Gastrocnemius medialis (tissue), 4 donors: ENCODE measurements around the gene MTF2. TPM values are rescaled to one million over a fixed set of nuclear protein-coding genes. Genes with fewer than 3 reads are reported as not detected.
"Not testable (repeated sequence)": the region's sequence is repeated elsewhere in the genome, so short reads cannot be mapped to it uniquely, and the experiment has no call there.

Experiments used
- ATAC-seq, 2 donors: fragments of 150-250 bp; one replicate each; pipeline ENCODE4 v1.9.1; 2016
- DNase-seq, 2 donors: peaks; one replicate each; pipeline ENCODE4 v3.0.0-alpha.2; 2019
- H3K27ac ChIP-seq, 4 donors: fragments of 200-600 bp; sonication (generic); 1 replicate in 1 of 4; 2 replicates in 3 of 4; pipeline ENCODE4 v1.5.1; 2016 to 2018; ENCODE audit warnings: mild to moderate bottlenecking in 2 of 4, moderate library complexity in 1 of 4
- H3K27me3 ChIP-seq, 3 donors: fragments of 200-600 bp; sonication (generic) in 2 of 3; 1 replicate in 1 of 3; 2 replicates in 2 of 3; pipeline versions ENCODE4 v1.5.1 to v1.6.0; 2016 to 2019; ENCODE audit warnings: mild to moderate bottlenecking in 1 of 3, moderate library complexity in 1 of 3
- H3K36me3 ChIP-seq, 2 donors: fragments of 200-600 bp; sonication (generic) in 1 of 2; one replicate each; pipeline ENCODE4 v1.5.1; 2017 to 2018
- H3K4me1 ChIP-seq, 2 donors: fragments of 200-600 bp; sonication (generic) in 1 of 2; one replicate each; pipeline ENCODE4 v1.5.1; 2016 to 2017; ENCODE audit warnings: mild to moderate bottlenecking in 2 of 2
- H3K4me3 ChIP-seq, 4 donors: fragments of 200-600 bp; sonication (generic) in 3 of 4; 1 replicate in 1 of 4; 2 replicates in 3 of 4; pipeline ENCODE4 v1.5.1; 2016 to 2019; ENCODE audit warnings: mild to moderate bottlenecking in 2 of 4
- H3K9me3 ChIP-seq, 3 donors: fragments of 200-600 bp; sonication (generic) in 2 of 3; 1 replicate in 1 of 3; 2 replicates in 2 of 3; pipeline ENCODE4 v1.5.1; 2016 to 2019
- POLR2A ChIP-seq, 2 donors: fragments of 450-650 bp; IDR thresholded peaks; one replicate each; pipeline ENCODE4 v1.6.1; 2017; ENCODE audit warnings: antibody characterized with exemption in 2 of 2, mild to moderate bottlenecking in 2 of 2, moderate library complexity in 2 of 2
- in situ Hi-C, 4 donors: fragments of 200-750 bp; cut with MboI; loops; one replicate each; pipeline versions ENCODE4 v1.15.0 to v1.8.0; 2017; ENCODE audit warnings: low sequenced_read_pairs in 4 of 4
- intact Hi-C: fragments of 100-400 bp; cut with DNase I; formaldehyde crosslinking; loops from one replicate; pipeline ENCODE4 v1.15.1; 2023; ENCODE audit warnings: low total_unique reads
- total RNA-seq, 4 donors: library from RNA; depleted of rRNA; stranded (reverse); fragments of >200 nt; gene quantifications; one replicate each; pipeline versions ENCODE4 v1.1.0 to v1.2.3, GENCODE V29; 2016
- TF ChIP-seq, protein P1 (sequence below), 5 experiments: fragments of 450-650 bp in 3 of 5; fragments of 200-600 bp in 2 of 5; sonication (generic) in 2 of 5; IDR thresholded peaks in 4 of 5; conservative IDR thresholded peaks in 1 of 5; 1 replicate in 4 of 5; 2 replicates in 1 of 5; pipeline ENCODE4 v1.5.1; 2016 to 2019; ENCODE audit warnings: antibody characterized with exemption in 5 of 5, mild to moderate bottlenecking in 3 of 5, moderate library complexity in 3 of 5

MTF2 gene
- total RNA-seq, 4 donors from 2014 or later, result 5.9 to 11.7 (median 9.5) TPM

GRCh38 chr1:93167006-93167405 is 87.9 kb downstream of the MTF2 start:
- TF ChIP-seq POLR2A (IDR thresholded peaks at IDR 0.05), result no peak
- TF ChIP-seq, protein P1, sequence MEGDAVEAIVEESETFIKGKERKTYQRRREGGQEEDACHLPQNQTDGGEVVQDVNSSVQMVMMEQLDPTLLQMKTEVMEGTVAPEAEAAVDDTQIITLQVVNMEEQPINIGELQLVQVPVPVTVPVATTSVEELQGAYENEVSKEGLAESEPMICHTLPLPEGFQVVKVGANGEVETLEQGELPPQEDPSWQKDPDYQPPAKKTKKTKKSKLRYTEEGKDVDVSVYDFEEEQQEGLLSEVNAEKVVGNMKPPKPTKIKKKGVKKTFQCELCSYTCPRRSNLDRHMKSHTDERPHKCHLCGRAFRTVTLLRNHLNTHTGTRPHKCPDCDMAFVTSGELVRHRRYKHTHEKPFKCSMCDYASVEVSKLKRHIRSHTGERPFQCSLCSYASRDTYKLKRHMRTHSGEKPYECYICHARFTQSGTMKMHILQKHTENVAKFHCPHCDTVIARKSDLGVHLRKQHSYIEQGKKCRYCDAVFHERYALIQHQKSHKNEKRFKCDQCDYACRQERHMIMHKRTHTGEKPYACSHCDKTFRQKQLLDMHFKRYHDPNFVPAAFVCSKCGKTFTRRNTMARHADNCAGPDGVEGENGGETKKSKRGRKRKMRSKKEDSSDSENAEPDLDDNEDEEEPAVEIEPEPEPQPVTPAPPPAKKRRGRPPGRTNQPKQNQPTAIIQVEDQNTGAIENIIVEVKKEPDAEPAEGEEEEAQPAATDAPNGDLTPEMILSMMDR (IDR thresholded peaks at IDR 0.05 in 4 of 5, conservative IDR thresholded peaks at IDR 0.05 in 1 of 5), result no peak
- Histone ChIP-seq H3K36me3 (no peaks in the 10 kb centered on the region), H3K27ac (no peak overlapping the region), H3K9me3 (no peaks in the 10 kb centered on the region), H3K4me3 (no peak overlapping the region), H3K27me3 (no peaks in the 10 kb centered on the region), H3K4me1 (peaks cover 20 to 31% of the 10 kb centered on the region in 2 donors)
- in situ Hi-C loops (no loop called here), intact Hi-C loops (no loop called here)
- ATAC-seq (no peak), DNase-seq (no peak)

DNA sequence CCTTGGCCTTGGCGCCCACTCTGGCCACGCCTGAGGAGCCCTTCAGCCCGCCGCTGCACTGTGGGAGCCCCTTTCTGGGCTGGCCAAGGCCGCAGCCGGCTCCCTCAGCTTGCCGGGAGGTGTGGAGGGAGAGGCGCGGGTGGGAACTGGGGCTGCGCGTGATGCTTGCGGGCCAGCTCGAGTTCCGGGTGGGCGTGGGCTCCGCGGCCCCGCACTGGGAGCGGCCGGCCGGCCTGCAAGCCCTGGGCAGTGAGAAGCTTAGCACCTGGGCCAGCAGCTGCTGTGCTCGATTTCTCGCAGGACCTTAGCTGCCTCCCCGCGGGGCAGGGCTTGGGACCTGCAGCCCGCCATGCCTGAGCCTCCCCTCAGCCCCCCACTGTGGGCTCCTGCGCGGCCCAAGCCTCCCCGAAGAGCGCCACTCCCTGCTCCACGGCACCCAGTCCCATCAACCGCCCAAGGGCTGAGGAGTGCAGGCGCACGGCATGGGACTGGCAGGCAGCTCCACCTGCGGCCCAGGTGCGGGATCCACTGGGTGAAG is 91.1 kb downstream of the MTF2 start:
- intact Hi-C loops, ATAC-seq, H3K9me3 ChIP-seq, H3K36me3 ChIP-seq, H3K27me3 ChIP-seq, H3K27ac ChIP-seq, H3K4me3 ChIP-seq, DNase-seq: not testable (repeated sequence)
- peaks cover 15 to 20% of the 10 kb centered on the region in 2 donors for H3K4me1 ChIP-seq
- in situ Hi-C loops, result loop anchor here in 2 of 4 donors (10.0 kb wide), 1 partner anchor 85 kb away; no protein-coding TSS in a partner anchor

DNA sequence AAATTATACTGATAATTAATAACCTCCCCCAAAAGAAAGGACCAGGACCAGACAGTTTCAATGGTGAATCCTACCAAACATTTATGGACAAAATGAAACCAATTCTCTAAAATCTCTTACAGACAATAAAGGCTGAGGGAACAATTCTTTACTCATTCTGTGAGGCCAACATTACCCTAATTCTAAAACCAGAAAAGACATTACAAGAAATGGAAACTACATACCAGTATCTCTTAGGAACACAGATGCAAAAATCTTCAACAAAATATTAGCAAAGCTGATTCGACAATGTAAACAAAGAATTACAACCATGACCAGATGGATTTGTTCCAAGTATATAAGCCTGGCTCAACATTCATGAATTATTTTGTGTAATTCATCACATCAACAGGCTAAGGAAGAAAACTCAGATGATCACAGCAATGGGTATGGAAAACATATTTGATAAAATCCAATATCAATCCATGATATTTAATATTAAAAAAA is 92.5 kb downstream of the MTF2 start:
- H3K9me3 ChIP-seq, result no peaks in the 10 kb centered on the region
- in situ Hi-C loops, result loop anchor here in 2 of 4 donors (10.0 kb wide), 1 partner anchor 87 kb away; no protein-coding TSS in a partner anchor
- intact Hi-C loops, result no loop called here
- no peak overlapping the region for H3K4me3 ChIP-seq
- peaks cover 20 to 24% of the 10 kb centered on the region in 2 donors for H3K4me1 ChIP-seq
- no peak overlapping the region for H3K27ac ChIP-seq
- H3K27me3 ChIP-seq, result no peaks in the 10 kb centered on the region
- H3K36me3 ChIP-seq, result no peaks in the 10 kb centered on the region
- DNase-seq (no peak), ATAC-seq (no peak)
- no peak for TF ChIP-seq POLR2A (IDR thresholded peaks at IDR 0.05)
- TF ChIP-seq, protein P1 (IDR thresholded peaks at IDR 0.05 in 4 of 5, conservative IDR thresholded peaks at IDR 0.05 in 1 of 5), result no peak

DNA sequence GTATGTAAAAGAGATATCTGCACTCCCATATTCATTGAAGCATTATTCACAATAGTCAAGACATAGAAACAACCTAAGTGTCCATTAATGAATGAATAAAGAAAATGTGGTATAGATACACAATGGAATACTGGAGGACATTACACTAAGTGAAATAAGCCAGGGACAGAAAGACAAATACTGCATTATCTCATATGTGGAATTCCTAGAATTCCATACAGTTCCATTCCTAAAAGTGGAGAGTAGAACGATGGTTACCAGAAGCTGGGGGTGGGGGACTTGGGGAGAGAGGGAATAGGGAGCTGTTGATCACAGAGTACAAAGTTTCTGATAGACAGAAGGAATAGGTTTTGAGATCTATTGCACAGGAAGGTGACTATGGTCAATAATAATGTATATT is 93.7 kb downstream of the MTF2 start:
- Histone ChIP-seq H3K4me1 (peaks cover 28 to 31% of the 10 kb centered on the region in 2 donors), H3K36me3 (no peaks in the 10 kb centered on the region), H3K9me3 (no peaks in the 10 kb centered on the region), H3K4me3 (no peak overlapping the region), H3K27me3 (no peaks in the 10 kb centered on the region), H3K27ac (no peak overlapping the region)
- no peak for TF ChIP-seq POLR2A (IDR thresholded peaks at IDR 0.05)
- TF ChIP-seq, protein P1 (IDR thresholded peaks at IDR 0.05 in 4 of 5, conservative IDR thresholded peaks at IDR 0.05 in 1 of 5), result no peak
- DNase-seq, result no peak
- intact Hi-C loops, result no loop called here
- in situ Hi-C loops, result loop anchor here in 2 of 4 donors (10.0 kb wide), 1 partner anchor 88 kb away; no protein-coding TSS in a partner anchor
- ATAC-seq, result no peak

DNA sequence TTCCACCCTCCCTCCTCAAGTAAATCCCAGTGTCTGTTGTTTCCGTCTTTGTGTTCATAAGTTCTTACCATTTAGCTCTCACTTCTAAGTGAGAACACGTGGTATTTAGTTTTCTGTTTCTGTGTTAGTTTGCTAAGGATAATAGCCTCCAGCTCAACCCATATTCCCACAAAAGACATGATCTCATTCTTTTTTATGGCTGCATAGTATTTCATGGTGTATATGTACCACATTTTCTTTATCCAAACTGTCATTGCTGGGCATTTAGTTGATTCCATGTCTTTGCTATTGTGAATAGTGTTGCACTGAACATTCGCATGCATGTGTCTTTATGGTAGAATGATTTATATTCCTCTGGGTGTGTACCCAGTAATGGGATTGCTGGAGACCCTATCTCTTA is 95.6 kb downstream of the MTF2 start:
- H3K4me1 ChIP-seq, result peaks cover 36 to 41% of the 10 kb centered on the region in 2 donors
- intact Hi-C loops, H3K4me3 ChIP-seq, H3K27ac ChIP-seq, ATAC-seq, H3K9me3 ChIP-seq, H3K27me3 ChIP-seq, H3K36me3 ChIP-seq, DNase-seq: not testable (repeated sequence)
- in situ Hi-C loops, result loop anchor here in 3 of 4 donors (5.0 to 25.0 kb wide), 3 partner anchors 90 to 337 kb away; partner anchors contain the start of gene RPL5 (in 1 of the 3)
